ENCODE measurements around the gene PSMB5. TPM values are rescaled to one million over a fixed set of nuclear protein-coding genes. Genes with fewer than 3 reads are reported as not detected.
A peak's percentile ranks its signal among the peaks of the same experiment; 100 is the strongest.

PSMB5 gene
- total and polyA plus RNA-seq, 5 donors: 108 to 140 (median 114) TPM

- H3K27me3 ChIP-seq (ENCODE audit: control insufficient read depth, insufficient read depth): no peaks in the 10 kb centered on the region
- no peak for ATAC-seq
- peaks cover 4% of the 10 kb centered on the region for H3K4me1 ChIP-seq (ENCODE audit: control insufficient read depth, insufficient read depth, low read length)
- no peak within 1 kb of the TSS for H3K27ac ChIP-seq (ENCODE audit: low read length)
- intact Hi-C loops (cut with DNase I): no loop called here
- H3K9me3 ChIP-seq (ENCODE audit: control insufficient read depth, low read length): no peaks in the 10 kb centered on the region
- H3K4me3 ChIP-seq (ENCODE audit: low read length): no peak within 1 kb of the TSS
- WGBS: 95% methylated on average over 36 of the region's 36 CpGs
- no peak for DNase-seq
Observed at GRCh38 chr14:23042162-23042965, 7.7 kb upstream of the PSMB5 start, which contains the start of gene PSMB11. Gene PSMB11, plus strand, starts transcription at chr14:23042212. Its CDS starts 14 bp downstream, at chr14:23042226.

DNA sequence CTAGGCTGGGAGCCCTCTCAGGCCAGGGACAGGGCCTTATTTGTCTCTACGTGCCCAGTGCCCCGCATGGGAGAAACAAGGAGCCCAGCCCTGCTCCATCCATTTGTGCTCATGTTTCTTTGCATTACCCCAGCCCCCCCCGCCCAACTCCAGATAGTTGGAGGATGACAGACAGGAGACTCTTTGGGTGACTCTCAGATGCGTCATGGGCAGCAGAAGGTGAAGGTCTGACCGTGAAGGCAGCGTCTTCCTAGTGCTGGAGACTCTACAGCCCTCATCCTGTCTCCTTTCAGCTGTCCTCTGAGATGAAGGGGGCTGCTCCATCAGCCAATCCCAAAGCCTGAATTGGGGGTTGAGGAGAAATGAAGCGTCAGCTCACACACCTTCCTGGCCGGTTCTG, 7.0 kb upstream of the PSMB5 start:
- Histone ChIP-seq H3K4me3 (ENCODE audit: low read length) (no peak overlapping the region), H3K27ac (ENCODE audit: low read length) (no peak overlapping the region), H3K27me3 (ENCODE audit: control insufficient read depth, insufficient read depth) (no peaks in the 10 kb centered on the region), H3K9me3 (ENCODE audit: control insufficient read depth, low read length) (no peaks in the 10 kb centered on the region), H3K4me1 (ENCODE audit: control insufficient read depth, insufficient read depth, low read length) (peaks cover 4% of the 10 kb centered on the region)
- ATAC-seq: no peak
- intact Hi-C loops (cut with DNase I): no loop called here
- DNase-seq: no peak
- WGBS: 90% methylated on average over 8 of the region's 8 CpGs

- WGBS: 88% methylated on average over 4 of the region's 4 CpGs
- intact Hi-C loops (cut with DNase I): no loop called here
- Histone ChIP-seq H3K4me3 (ENCODE audit: low read length) (no peak overlapping the region), H3K27me3 (ENCODE audit: control insufficient read depth, insufficient read depth) (no peaks in the 10 kb centered on the region), H3K9me3 (ENCODE audit: control insufficient read depth, low read length) (no peaks in the 10 kb centered on the region), H3K4me1 (ENCODE audit: control insufficient read depth, insufficient read depth, low read length) (peaks cover 2% of the 10 kb centered on the region), H3K27ac (ENCODE audit: low read length) (no peak overlapping the region)
- ATAC-seq (no peak), DNase-seq (no peak)
Observed at GRCh38 chr14:23040100-23040499, 5.4 kb upstream of the PSMB5 start.

- H3K4me3 ChIP-seq (ENCODE audit: low read length): peak overlapping the region; percentile 82
- intact Hi-C loops (cut with DNase I): no loop called here
Observed at GRCh38 chr14:23035303-23036144, 824 bp upstream of the PSMB5 start.

DNA sequence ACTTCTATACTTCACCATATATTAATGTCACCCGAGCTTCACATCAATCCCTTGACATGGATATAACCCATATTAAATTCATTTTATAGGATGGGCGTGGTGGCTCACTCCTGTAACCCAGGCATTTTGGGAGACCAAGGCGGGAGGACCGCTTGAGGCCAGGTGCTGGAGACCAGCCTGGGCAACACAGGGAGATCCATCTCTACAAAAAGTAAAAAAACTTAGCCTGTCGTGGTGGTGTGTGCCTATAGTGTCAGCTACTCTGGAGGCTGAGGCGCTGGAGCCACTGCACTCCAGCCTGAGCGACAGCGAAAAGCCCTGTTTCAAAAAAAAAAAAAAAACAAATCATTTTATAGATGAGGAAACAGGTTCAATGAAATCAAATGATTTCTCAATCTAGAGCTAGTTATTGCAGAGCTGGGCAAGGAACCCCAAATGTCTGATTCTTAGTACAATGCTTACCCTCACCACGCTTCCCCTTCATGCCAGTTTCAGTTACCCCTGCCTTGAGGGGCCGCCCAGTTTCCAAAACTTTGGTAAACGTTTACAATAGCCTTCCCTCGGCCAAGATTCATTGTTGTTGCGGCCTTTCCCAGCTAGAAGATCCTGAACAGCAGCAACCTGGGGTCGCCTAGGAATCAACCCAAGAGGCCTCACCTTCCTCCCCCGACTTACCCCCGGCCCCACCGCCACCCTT, 751 bp downstream of the PSMB5 start:
- DNase-seq: no peak
- intact Hi-C loops (cut with DNase I): no loop called here
- Histone ChIP-seq H3K4me1 (ENCODE audit: control insufficient read depth, insufficient read depth, low read length) (peaks cover 8% of the 10 kb centered on the region), H3K27me3 (ENCODE audit: control insufficient read depth, insufficient read depth) (no peaks in the 10 kb centered on the region), H3K9me3 (ENCODE audit: control insufficient read depth, low read length) (no peaks in the 10 kb centered on the region), H3K4me3 (ENCODE audit: low read length) (peak overlapping the region; percentile 82), H3K27ac (ENCODE audit: low read length) (peak overlapping the region; percentile 98)
- 40% methylated on average over 17 of the region's 17 CpGs for WGBS
- ATAC-seq: no peak

More at GRCh38 chr14:23035303-23036144, 824 bp upstream of the PSMB5 start:
- Histone ChIP-seq H3K27ac (ENCODE audit: low read length) (peak overlapping the region; percentile 98), H3K9me3 (ENCODE audit: control insufficient read depth, low read length) (no peaks in the 10 kb centered on the region), H3K27me3 (ENCODE audit: control insufficient read depth, insufficient read depth) (no peaks in the 10 kb centered on the region), H3K4me1 (ENCODE audit: control insufficient read depth, insufficient read depth, low read length) (peaks cover 6% of the 10 kb centered on the region)
- DNase-seq: no peak
- no peak for ATAC-seq
- WGBS: 64% methylated on average over 14 of the region's 14 CpGs

DNA sequence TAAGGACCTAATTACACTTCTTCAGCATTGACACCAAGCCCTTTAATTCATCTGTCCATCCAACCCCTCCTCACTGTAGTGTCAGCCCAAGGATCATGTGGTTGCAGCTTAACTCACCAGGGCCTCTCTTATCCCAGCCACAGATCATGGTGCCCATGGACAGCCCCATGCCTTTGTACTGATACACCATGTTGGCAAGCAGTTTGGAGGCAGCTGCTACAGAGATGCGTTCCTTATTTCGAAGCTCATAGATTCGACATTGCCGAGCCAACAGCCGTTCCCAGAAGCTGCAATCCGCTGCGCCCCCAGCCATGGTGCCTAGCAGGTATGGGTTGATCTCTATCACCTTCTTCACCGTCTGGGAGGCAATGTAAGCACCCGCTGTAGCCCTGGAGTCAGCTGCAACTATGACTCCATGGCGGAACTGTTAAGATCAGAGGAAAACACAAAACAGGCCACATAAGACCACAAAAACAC, 1.4 kb downstream of the PSMB5 start:
- no peaks in the 10 kb centered on the region for H3K9me3 ChIP-seq (ENCODE audit: control insufficient read depth, low read length)
- H3K4me1 ChIP-seq (ENCODE audit: control insufficient read depth, insufficient read depth, low read length): peaks cover 8% of the 10 kb centered on the region
- intact Hi-C loops (cut with DNase I): no loop called here
- H3K4me3 ChIP-seq (ENCODE audit: low read length): no peak overlapping the region
- H3K27ac ChIP-seq (ENCODE audit: low read length): no peak overlapping the region
- no peak for ATAC-seq
- no peak for DNase-seq
- H3K27me3 ChIP-seq (ENCODE audit: control insufficient read depth, insufficient read depth): no peaks in the 10 kb centered on the region
- 93% methylated on average over 10 of the region's 10 CpGs for WGBS

DNA sequence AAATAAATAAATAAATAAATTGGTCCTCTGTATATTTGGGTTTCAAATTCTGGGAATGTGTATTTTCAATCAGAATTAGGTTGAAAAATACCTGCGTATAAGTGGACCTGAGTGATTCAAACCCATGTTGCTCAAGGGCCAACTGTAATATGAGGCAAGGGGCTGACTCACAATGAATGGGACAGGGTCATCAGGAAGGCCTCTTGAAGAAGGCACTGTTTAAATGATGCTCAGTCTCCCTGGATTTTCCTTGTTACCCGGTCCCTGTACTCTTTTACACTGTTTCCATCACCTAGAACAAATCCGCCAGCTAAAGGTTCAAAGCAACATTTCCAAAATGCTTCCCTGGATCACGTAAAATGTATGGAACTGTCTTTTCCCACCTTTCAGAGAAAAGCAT, 3.8 kb downstream of the PSMB5 start:
- ATAC-seq: no peak
- H3K27ac ChIP-seq (ENCODE audit: low read length): no peak overlapping the region
- intact Hi-C loops (cut with DNase I): no loop called here
- no peak for DNase-seq
- H3K4me1 ChIP-seq (ENCODE audit: control insufficient read depth, insufficient read depth, low read length): peaks cover 8% of the 10 kb centered on the region
- H3K4me3 ChIP-seq (ENCODE audit: low read length): no peak overlapping the region
- WGBS: 98% methylated on average over 4 of the region's 4 CpGs
- H3K27me3 ChIP-seq (ENCODE audit: control insufficient read depth, insufficient read depth): no peaks in the 10 kb centered on the region
- H3K9me3 ChIP-seq (ENCODE audit: control insufficient read depth, low read length): no peaks in the 10 kb centered on the region

GRCh38 chr14:23028799-23029198, 5.9 kb downstream of the PSMB5 start:
- H3K27me3 ChIP-seq (ENCODE audit: control insufficient read depth, insufficient read depth): no peaks in the 10 kb centered on the region
- DNase-seq: no peak
- no peak for ATAC-seq
- peaks cover 7% of the 10 kb centered on the region for H3K4me1 ChIP-seq (ENCODE audit: control insufficient read depth, insufficient read depth, low read length)
- WGBS: 65% methylated on average over 2 of the region's 2 CpGs
- intact Hi-C loops (cut with DNase I): no loop called here
- H3K9me3 ChIP-seq (ENCODE audit: control insufficient read depth, low read length): no peaks in the 10 kb centered on the region
- no peak overlapping the region for H3K4me3 ChIP-seq (ENCODE audit: low read length)
- no peak overlapping the region for H3K27ac ChIP-seq (ENCODE audit: low read length)

GRCh38 chr14:23025151-23025814, 9.4 kb downstream of the PSMB5 start:
- H3K9me3 ChIP-seq (ENCODE audit: control insufficient read depth, low read length): no peaks in the 10 kb centered on the region
- WGBS: 61% methylated on average over 4 of the region's 4 CpGs
- H3K4me1 ChIP-seq (ENCODE audit: control insufficient read depth, insufficient read depth, low read length): peaks cover 1% of the 10 kb centered on the region
- DNase-seq (no peak), ATAC-seq (no peak)
- intact Hi-C loops (cut with DNase I): no loop called here
- H3K27ac ChIP-seq (ENCODE audit: low read length): no peak overlapping the region
- H3K27me3 ChIP-seq (ENCODE audit: control insufficient read depth, insufficient read depth): no peaks in the 10 kb centered on the region
- no peak overlapping the region for H3K4me3 ChIP-seq (ENCODE audit: low read length)

DNA sequence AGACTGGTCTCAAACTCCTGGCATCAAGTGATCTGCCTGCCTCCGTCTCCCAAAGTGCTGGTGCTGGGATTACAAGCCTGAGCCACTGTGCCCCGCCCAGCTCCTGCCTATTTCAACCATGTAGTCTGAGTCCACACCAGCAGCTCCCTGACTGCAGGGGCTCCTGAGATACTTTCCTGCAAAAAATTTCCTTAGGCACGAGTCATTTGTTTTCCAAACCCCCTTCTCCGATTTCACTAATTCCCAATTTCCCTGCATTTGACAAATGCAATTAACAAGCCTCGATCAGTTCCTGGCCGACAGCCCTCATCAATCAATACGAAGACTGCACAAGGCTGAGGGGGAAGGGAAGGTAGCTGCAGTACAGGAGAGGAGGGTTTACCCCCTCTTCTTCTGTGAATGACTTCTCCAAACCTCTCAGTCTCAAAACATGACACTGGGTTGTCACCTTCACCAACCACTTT, 10.1 kb downstream of the PSMB5 start:
- intact Hi-C loops (cut with DNase I): no loop called here
- DNase-seq (no peak), ATAC-seq (no peak)
- no peak overlapping the region for H3K4me3 ChIP-seq (ENCODE audit: low read length)
- H3K27me3 ChIP-seq (ENCODE audit: control insufficient read depth, insufficient read depth): no peaks in the 10 kb centered on the region
- no peak overlapping the region for H3K27ac ChIP-seq (ENCODE audit: low read length)
- H3K9me3 ChIP-seq (ENCODE audit: control insufficient read depth, low read length): no peaks in the 10 kb centered on the region
- H3K4me1 ChIP-seq (ENCODE audit: control insufficient read depth, insufficient read depth, low read length): peaks cover 1% of the 10 kb centered on the region
- 65% methylated on average over 7 of the region's 7 CpGs for WGBS
